Measurements from ENCODE around the gene TGM2. TPM values are rescaled to one million over a fixed set of nuclear protein-coding genes. Genes with fewer than 3 reads are reported as not detected.

Gene TGM2
- total and polyA plus RNA-seq, 9 of the 15 experiments (the other 6 are each of a cell fraction or from before 2014, with no cell fraction given) = 5.5 to 78.5 (median 37.6) TPM

- in situ Hi-C loops (cut with MboI) = no loop called here
- ChIA-PET POLR2A (no interaction called here), CTCF (ENCODE audit: low intra/inter-chr PET ratio) (no interaction called here)
- FAIRE-seq (no peak), ATAC-seq (peak; percentile 70), DNase-seq (ENCODE audit: extremely low read depth in 1 of 4, low spot score in 3 of 4) (no peak)
- H3K4me3 ChIP-seq = no peak overlapping the region
- H3K9ac ChIP-seq (ENCODE audit: insufficient read depth in 1 of 2, low read depth in 2 of 2, low read length in 2 of 2) = no peak overlapping the region
- no peaks in the 10 kb centered on the region for H3K79me2 ChIP-seq (ENCODE audit: control insufficient read depth, insufficient read depth, low read length)
- H3K27ac ChIP-seq (ENCODE audit: extremely low read depth, low read depth, low read length) = no peak overlapping the region
- WGBS (ENCODE audit: insufficient coverage, low coverage, missing lambda C conversion rate) = 7% methylated on average over 7 of the region's 7 CpGs
- H2AFZ ChIP-seq (ENCODE audit: low read depth, low read length) = no peak overlapping the region
- intact Hi-C loops (cut with micrococcal nuclease) = no loop called here
- no peaks in the 10 kb centered on the region for H3K36me3 ChIP-seq (ENCODE audit: control insufficient read depth, insufficient read depth, low read length)
- H3K9me3 ChIP-seq (replicated peaks; ENCODE audit: control insufficient read depth, insufficient read depth, low read depth, low read length) = no peaks in the 10 kb centered on the region
- H4K20me1 ChIP-seq (replicated peaks; ENCODE audit: control insufficient read depth, insufficient read depth, low read length) = 0 out of 2 replicates have a peak, but pooled peaks cover 7% of the 10 kb centered on the region
- peak in 1 of 3 experiments; percentile 37 for TF ChIP-seq YY1 (IDR thresholded peaks at IDR 0.05; ENCODE audit: borderline replicate concordance in 1 of 3, control insufficient read depth in 1 of 3, extremely low read depth in 1 of 3, insufficient read depth in 3 of 3, insufficient read length in 1 of 3, insufficient replicate concordance in 2 of 3, low read depth in 1 of 3, low read length in 2 of 3)
- TF ChIP-seq NFIC (IDR thresholded peaks at IDR 0.05) = peak; percentile 81
- TF ChIP-seq ZBTB40 (IDR thresholded peaks at IDR 0.05) = no peak
- TF ChIP-seq ZBTB40 (CRISPR knock-in tag; IDR thresholded peaks at IDR 0.05) = no peak
- no peak for TF ChIP-seq FOXJ3 (CRISPR knock-in tag; IDR thresholded peaks at IDR 0.05)
- TF ChIP-seq RUNX1 (IDR thresholded peaks at IDR 0.05; ENCODE audit: low read depth) = no peak
- TF ChIP-seq, protein P1, sequence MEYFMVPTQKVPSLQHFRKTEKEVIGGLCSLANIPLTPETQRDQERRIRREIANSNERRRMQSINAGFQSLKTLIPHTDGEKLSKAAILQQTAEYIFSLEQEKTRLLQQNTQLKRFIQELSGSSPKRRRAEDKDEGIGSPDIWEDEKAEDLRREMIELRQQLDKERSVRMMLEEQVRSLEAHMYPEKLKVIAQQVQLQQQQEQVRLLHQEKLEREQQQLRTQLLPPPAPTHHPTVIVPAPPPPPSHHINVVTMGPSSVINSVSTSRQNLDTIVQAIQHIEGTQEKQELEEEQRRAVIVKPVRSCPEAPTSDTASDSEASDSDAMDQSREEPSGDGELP (CRISPR knock-in tag; IDR thresholded peaks at IDR 0.05; ENCODE audit: borderline replicate concordance) = peak; percentile 41; the same call in 1 of the 2 replicates
- H3K4me2 ChIP-seq (ENCODE audit: insufficient read depth, low read length) = no peak overlapping the region
- H3K9me1 ChIP-seq (ENCODE audit: control insufficient read depth, insufficient read depth, low read length) = no peaks in the 10 kb centered on the region
- BruUV-seq (replicated peaks) = no TSS peak
- H3K27me3 ChIP-seq (ENCODE audit: control insufficient read depth in 2 of 2, insufficient read depth in 2 of 2, low read length in 2 of 2) = peaks cover 43 to 57% of the 10 kb centered on the region in 2 experiments; a peak in 4 of 5 replicates
- H3K4me1 ChIP-seq (replicated peaks in 1 of 2; ENCODE audit: control insufficient read depth in 2 of 2, insufficient read depth in 2 of 2, low read length in 2 of 2) = no peaks in the 10 kb centered on the region
These were observed 16.2 kb upstream of the TGM2 start for GRCh38 chr20:38181207-38181801.
